ENCODE data around the gene RSPO3.

DNA sequence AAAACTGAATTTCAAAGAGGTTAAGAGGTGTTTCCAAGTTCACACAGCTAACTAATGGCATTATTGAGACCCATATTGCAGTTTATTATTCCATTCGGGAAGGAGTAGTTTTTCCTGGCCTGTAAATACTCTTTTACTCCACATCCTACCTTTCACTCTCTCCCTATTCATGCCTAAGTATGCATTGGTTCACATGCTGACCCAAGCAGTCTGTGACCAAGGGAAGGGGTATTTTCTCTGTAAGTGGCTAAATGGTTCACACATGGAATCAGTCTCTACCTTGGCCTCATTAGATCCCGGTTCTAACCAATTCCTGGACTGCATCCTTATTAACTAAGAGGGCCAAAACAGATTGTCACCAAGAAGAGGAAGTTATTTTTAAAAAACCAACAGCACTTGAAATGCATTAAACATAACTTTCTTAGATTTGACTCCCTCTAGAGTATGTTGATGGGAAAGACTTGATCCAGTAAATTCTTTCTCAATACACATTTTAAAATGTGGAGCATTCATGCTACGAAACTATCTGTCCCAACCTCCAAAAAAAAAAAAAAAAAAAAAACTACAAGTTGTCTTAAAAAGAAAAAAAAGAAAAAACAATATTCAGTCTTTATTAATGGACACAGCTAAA lies 17.8 kb upstream of the RSPO3 start:
- no peak for TF ChIP-seq CTCF (tag by site-specific recombination; IDR thresholded peaks at IDR 0.05)
- no peak for TF ChIP-seq ZNF302 (tag by site-specific recombination; IDR thresholded peaks at IDR 0.05; ENCODE audit: low read depth)
- no peak for TF ChIP-seq ZNF621 (tag by site-specific recombination; IDR thresholded peaks at IDR 0.05)
- TF ChIP-seq ZNF830 (tag by site-specific recombination; IDR thresholded peaks at IDR 0.05; ENCODE audit: low read depth) = no peak
- no peak for TF ChIP-seq ZBTB7A (tag by site-specific recombination; IDR thresholded peaks at IDR 0.05; ENCODE audit: low read depth)
- TF ChIP-seq SETDB1 (IDR thresholded peaks at IDR 0.05; ENCODE audit: insufficient read length, low read length) = no peak
- TF ChIP-seq ZNF366 (tag by site-specific recombination; conservative IDR thresholded peaks at IDR 0.05) = no peak
- TF ChIP-seq, protein P1, sequence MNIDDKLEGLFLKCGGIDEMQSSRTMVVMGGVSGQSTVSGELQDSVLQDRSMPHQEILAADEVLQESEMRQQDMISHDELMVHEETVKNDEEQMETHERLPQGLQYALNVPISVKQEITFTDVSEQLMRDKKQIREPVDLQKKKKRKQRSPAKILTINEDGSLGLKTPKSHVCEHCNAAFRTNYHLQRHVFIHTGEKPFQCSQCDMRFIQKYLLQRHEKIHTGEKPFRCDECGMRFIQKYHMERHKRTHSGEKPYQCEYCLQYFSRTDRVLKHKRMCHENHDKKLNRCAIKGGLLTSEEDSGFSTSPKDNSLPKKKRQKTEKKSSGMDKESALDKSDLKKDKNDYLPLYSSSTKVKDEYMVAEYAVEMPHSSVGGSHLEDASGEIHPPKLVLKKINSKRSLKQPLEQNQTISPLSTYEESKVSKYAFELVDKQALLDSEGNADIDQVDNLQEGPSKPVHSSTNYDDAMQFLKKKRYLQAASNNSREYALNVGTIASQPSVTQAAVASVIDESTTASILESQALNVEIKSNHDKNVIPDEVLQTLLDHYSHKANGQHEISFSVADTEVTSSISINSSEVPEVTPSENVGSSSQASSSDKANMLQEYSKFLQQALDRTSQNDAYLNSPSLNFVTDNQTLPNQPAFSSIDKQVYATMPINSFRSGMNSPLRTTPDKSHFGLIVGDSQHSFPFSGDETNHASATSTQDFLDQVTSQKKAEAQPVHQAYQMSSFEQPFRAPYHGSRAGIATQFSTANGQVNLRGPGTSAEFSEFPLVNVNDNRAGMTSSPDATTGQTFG (tag by site-specific recombination; IDR thresholded peaks at IDR 0.05; ENCODE audit: borderline replicate concordance) = no peak
- TF ChIP-seq ZNF776 (tag by site-specific recombination; IDR thresholded peaks at IDR 0.05; ENCODE audit: borderline replicate concordance) = no peak
- no peak for TF ChIP-seq ZNF433 (tag by site-specific recombination; IDR thresholded peaks at IDR 0.05; ENCODE audit: low read depth)
- no peak for TF ChIP-seq ZNF138 (tag by site-specific recombination; IDR thresholded peaks at IDR 0.05; ENCODE audit: borderline replicate concordance)
- TF ChIP-seq GLI2 (tag by site-specific recombination; IDR thresholded peaks at IDR 0.05; ENCODE audit: borderline replicate concordance, low read depth) = no peak
- no peak for TF ChIP-seq ZNF76 (tag by site-specific recombination; IDR thresholded peaks at IDR 0.05; ENCODE audit: borderline replicate concordance, low read depth)
- TF ChIP-seq YY1 (tag by site-specific recombination; IDR thresholded peaks at IDR 0.05) = no peak

Measured in HEK293 (cell line).